Stimulated activated CD4-positive, alpha-beta T cell treated with anti-CD3 and anti-CD28 coated beads, Interleukin-2, amount 100 ng/mL, for 24 hours (primary cell): ENCODE data around the gene C2orf81.
A peak's percentile ranks its signal among the peaks of the same experiment; 100 is the strongest.
"Not testable (repeated sequence)": the region's sequence is repeated elsewhere in the genome, so short reads cannot be mapped to it uniquely, and the experiment has no call there.

Experiments used
- DNase-seq, 2 donors: peaks; one replicate each; pipeline ENCODE4 v3.0.0-alpha.2; 2020

Gene C2orf81

GRCh38 chr2:74421221-74421870 lies at the start of gene C2orf81, which contains the start of gene WDR54:
Gene C2orf81, minus strand, starts transcription at chr2:74421619. Its CDS starts 59 bp downstream, at chr2:74421560.
Gene WDR54, plus strand, starts transcription at chr2:74421730. Its CDS starts 424 bp downstream, at chr2:74422154.
- peak; percentile 94 to 97 for DNase-seq

GRCh38 chr2:74470742-74471141 lies 49.3 kb upstream of the C2orf81 start:
- DNase-seq: not testable (repeated sequence)

- DNase-seq: no peak
These were observed 43.0 kb upstream of the C2orf81 start for GRCh38 chr2:74464406-74464805.

GRCh38 chr2:74462786-74463105 lies 41.3 kb upstream of the C2orf81 start:
- no peak for DNase-seq

- DNase-seq: no peak
These were observed 40.8 kb upstream of the C2orf81 start for GRCh38 chr2:74462054-74462785.

- no peak for DNase-seq
These were observed 40.0 kb upstream of the C2orf81 start for GRCh38 chr2:74461187-74462053.

- DNase-seq: not testable (repeated sequence)
These were observed 38.8 kb upstream of the C2orf81 start for GRCh38 chr2:74460187-74460586.

- DNase-seq: not testable (repeated sequence)
These were observed 38.2 kb upstream of the C2orf81 start for GRCh38 chr2:74459503-74460118.

- DNase-seq: no peak
These were observed 37.5 kb upstream of the C2orf81 start for GRCh38 chr2:74458938-74459363.

GRCh38 chr2:74458132-74458937 lies 36.9 kb upstream of the C2orf81 start, which contains the start of gene WBP1:
Gene WBP1, plus strand, starts transcription at chr2:74458438. Its CDS starts 165 bp downstream, at chr2:74458603.
- peak; percentile 98 to 99 for DNase-seq

GRCh38 chr2:74457549-74458131 lies 36.2 kb upstream of the C2orf81 start:
- peak; percentile 82 to 84 for DNase-seq

GRCh38 chr2:74457129-74457548 lies 35.7 kb upstream of the C2orf81 start:
- no peak for DNase-seq

GRCh38 chr2:74454654-74455511 lies 33.5 kb upstream of the C2orf81 start, which contains the start of gene INO80B:
Gene INO80B, plus strand, starts transcription at chr2:74455087. Its CDS starts 30 bp downstream, at chr2:74455117.
- DNase-seq: peak; percentile 96 to 97

- no peak for DNase-seq
These were observed 29.3 kb upstream of the C2orf81 start for GRCh38 chr2:74450570-74451190.

GRCh38 chr2:74448771-74449170 lies 27.4 kb upstream of the C2orf81 start:
- no peak for DNase-seq

GRCh38 chr2:74447230-74447999 lies 26.0 kb upstream of the C2orf81 start:
- no peak for DNase-seq

GRCh38 chr2:74444498-74445318 lies 23.3 kb upstream of the C2orf81 start:
- DNase-seq: no peak
